OCI-LY7 (cell line): ENCODE results near the gene STXBP2. TPM values are rescaled to one million over a fixed set of nuclear protein-coding genes. Genes with fewer than 3 reads are reported as not detected.

Source experiments
- BruUV-seq: library from RNA; stranded (reverse); fragments of 400-500 nt; replicated peaks from 2 replicates; lab custom pipeline; 2021; lab: Mats Ljungman, UMichigan
- CTCF ChIA-PET: fragments of 300-600 bp; sonication (Branson Sonifier 250); formaldehyde crosslinking; loops from one replicate; lab custom pipeline; 2022; ENCODE audit warnings: antibody characterized with exemption; ENCODE audit not compliant: unreplicated experiment; lab: Charles Lee
- POLR2A ChIA-PET: fragments of 300-600 bp; sonication (Branson Sonifier 250); formaldehyde crosslinking; loops from one replicate; lab custom pipeline; 2022; ENCODE audit warnings: antibody characterized with exemption; lab: Charles Lee
- DNase-seq: peaks from one replicate; pipeline ENCODE4 v3.0.0-alpha.2; 2015; ENCODE audit warnings: low spot score
- H2AFZ ChIP-seq: fragments of 200-600 bp; sonication (generic), shearing (Covaris generic); 2 replicates; pipeline ENCODE4 v1.6.1; 2014; ENCODE audit warnings: mild to moderate bottlenecking, antibody characterized with exemption, low read length, moderate library complexity
- H3K27ac ChIP-seq: fragments of 200-600 bp; sonication (generic); 2 replicates; pipeline ENCODE4 v1.5.1; 2014; ENCODE audit warnings: mixed run types, low read depth, mild to moderate bottlenecking, moderate library complexity, low read length, inconsistent platforms; ENCODE audit not compliant: poor library complexity, severe bottlenecking
- H3K36me3 ChIP-seq: fragments of 200-600 bp; sonication (generic); 2 replicates; pipeline ENCODE4 v1.6.1; 2014; ENCODE audit warnings: mild to moderate bottlenecking, antibody characterized with exemption, low read length, moderate library complexity, mixed read lengths; ENCODE audit not compliant: insufficient read depth
- H3K4me1 ChIP-seq: fragments of 200-600 bp; sonication (generic); 2 replicates; pipeline ENCODE4 v1.5.1; 2014; ENCODE audit warnings: mild to moderate bottlenecking, low read length; ENCODE audit not compliant: insufficient read depth, poor library complexity, severe bottlenecking
- H3K4me2 ChIP-seq: fragments of 200-600 bp; sonication (generic); 2 replicates; pipeline ENCODE4 v1.6.1; 2014; ENCODE audit warnings: mild to moderate bottlenecking, low read length
- H3K4me3 ChIP-seq: fragments of 200-600 bp; sonication (generic); 2 replicates; pipeline ENCODE4 v1.5.1; 2014; ENCODE audit warnings: mild to moderate bottlenecking, low read depth, low read length; ENCODE audit not compliant: poor library complexity, severe bottlenecking
- H3K79me2 ChIP-seq: fragments of 200-600 bp; sonication (generic); 2 replicates; pipeline ENCODE4 v1.6.1; 2016; ENCODE audit warnings: low read depth, mild to moderate bottlenecking, low read length, moderate library complexity, mixed read lengths; ENCODE audit not compliant: insufficient read depth
- H3K9me2 ChIP-seq: fragments of 200-600 bp; sonication (generic); 2 replicates; pipeline ENCODE4 v1.6.1; 2016; ENCODE audit warnings: mild to moderate bottlenecking, low read length, mixed read lengths; ENCODE audit not compliant: insufficient read depth
- H3K9me3 ChIP-seq: fragments of 200-600 bp; sonication (generic); 2 replicates; pipeline ENCODE4 v1.6.1; 2014; ENCODE audit warnings: mild to moderate bottlenecking, mixed run types, low read length, mixed read lengths
- H4K20me1 ChIP-seq: fragments of 200-600 bp; sonication (generic); 2 replicates; pipeline ENCODE4 v1.6.1; 2014; ENCODE audit warnings: mild to moderate bottlenecking, antibody characterized with exemption, low read length, moderate library complexity, mixed read lengths; ENCODE audit not compliant: insufficient read depth
- EZH2phosphoT487 ChIP-seq: fragments of 200-600 bp; sonication (generic); IDR thresholded peaks from 2 replicates; pipeline ENCODE4 v1.6.1; 2018; ENCODE audit warnings: low read depth, borderline replicate concordance, mild to moderate bottlenecking, mixed run types, antibody characterized with exemption, low read length, moderate library complexity, mixed read lengths
- intact Hi-C: fragments of 100-400 bp; cut with micrococcal nuclease; formaldehyde crosslinking; loops from one replicate; pipeline ENCODE4 v1.10.0; 2022; ENCODE audit not compliant: unreplicated experiment
- total RNA-seq, 2 experiments: library from RNA; depleted of rRNA in 1 of 2; stranded (reverse); fragments of >200 nt in 1 of 2; shearing (Covaris generic) in 1 of 2; gene quantifications; 2 replicates each; pipeline ENCODE4 v1.2.3, GENCODE V29; 2014 to 2022
- TF ChIP-seq, protein P1 (sequence below): fragments of 200-600 bp; sonication (generic); conservative IDR thresholded peaks from 2 replicates; pipeline ENCODE4 v1.5.1; 2014; ENCODE audit warnings: mild to moderate bottlenecking, antibody characterized with exemption, low read length, moderate library complexity, mixed read lengths

STXBP2 gene
- total RNA-seq, 2 experiments from 2014 or later, result 43.0 to 138 TPM

DNA sequence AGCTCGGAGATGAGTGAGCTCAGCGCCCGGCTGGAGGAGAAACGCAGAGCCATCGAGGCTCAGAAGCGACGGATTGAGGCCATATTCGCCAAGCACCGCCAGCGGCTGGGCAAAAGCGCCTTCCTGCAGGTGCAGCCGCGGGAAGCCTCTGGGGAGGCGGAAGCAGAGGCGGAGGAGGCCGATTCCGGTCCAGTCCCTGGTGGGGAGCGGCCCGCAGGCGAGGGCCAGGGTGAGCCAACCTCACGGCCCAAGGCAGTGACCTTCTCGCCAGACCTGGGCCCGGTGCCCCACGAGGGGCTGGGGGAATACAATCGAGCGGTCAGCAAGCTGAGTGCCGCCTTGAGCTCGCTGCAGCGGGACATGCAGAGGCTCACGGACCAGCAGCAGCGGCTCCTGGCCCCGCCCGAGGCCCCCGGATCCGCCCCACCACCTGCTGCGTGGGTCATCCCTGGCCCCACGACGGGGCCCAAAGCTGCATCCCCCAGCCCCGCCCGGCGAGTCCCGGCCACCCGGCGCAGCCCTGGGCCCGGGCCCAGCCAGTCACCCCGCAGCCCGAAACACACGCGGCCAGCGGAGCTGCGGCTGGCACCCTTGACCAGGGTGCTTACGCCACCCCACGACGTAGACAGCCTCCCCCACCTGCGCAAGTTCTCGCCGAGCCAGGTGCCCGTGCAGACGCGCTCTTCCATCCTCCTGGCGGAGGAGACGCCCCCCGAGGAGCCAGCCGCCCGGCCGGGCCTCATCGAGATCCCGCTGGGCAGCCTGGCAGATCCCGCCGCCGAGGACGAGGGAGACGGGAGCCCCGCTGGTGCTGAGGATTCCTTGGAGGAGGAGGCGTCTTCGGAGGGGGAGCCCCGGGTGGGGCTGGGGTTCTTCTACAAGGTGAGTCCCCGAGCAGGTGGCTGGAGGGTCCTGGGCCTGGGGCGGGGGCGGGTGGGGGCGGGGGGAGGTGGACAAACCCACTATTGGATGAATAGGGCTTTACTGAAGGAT lies 24.3 kb upstream of the STXBP2 start:
- Histone ChIP-seq H3K4me1 (no peaks in the 10 kb centered on the region), H2AFZ (no peak overlapping the region), H3K4me2 (no peak overlapping the region), H3K27ac (no peak overlapping the region), H3K4me3 (no peak overlapping the region), H3K36me3 (no peaks in the 10 kb centered on the region), H4K20me1 (no peaks in the 10 kb centered on the region), H3K9me3 (no peaks in the 10 kb centered on the region), H3K79me2 (no peaks in the 10 kb centered on the region), H3K9me2 (no peaks in the 10 kb centered on the region)
- no peak for TF ChIP-seq EZH2phosphoT487
- TF ChIP-seq, protein P1, sequence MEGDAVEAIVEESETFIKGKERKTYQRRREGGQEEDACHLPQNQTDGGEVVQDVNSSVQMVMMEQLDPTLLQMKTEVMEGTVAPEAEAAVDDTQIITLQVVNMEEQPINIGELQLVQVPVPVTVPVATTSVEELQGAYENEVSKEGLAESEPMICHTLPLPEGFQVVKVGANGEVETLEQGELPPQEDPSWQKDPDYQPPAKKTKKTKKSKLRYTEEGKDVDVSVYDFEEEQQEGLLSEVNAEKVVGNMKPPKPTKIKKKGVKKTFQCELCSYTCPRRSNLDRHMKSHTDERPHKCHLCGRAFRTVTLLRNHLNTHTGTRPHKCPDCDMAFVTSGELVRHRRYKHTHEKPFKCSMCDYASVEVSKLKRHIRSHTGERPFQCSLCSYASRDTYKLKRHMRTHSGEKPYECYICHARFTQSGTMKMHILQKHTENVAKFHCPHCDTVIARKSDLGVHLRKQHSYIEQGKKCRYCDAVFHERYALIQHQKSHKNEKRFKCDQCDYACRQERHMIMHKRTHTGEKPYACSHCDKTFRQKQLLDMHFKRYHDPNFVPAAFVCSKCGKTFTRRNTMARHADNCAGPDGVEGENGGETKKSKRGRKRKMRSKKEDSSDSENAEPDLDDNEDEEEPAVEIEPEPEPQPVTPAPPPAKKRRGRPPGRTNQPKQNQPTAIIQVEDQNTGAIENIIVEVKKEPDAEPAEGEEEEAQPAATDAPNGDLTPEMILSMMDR, result no peak
- no peak for DNase-seq
- no TSS peak for BruUV-seq
- POLR2A ChIA-PET, result interaction anchor here (0.6 kb wide), 1 partner anchor 840 kb away, joined by 4 read pairs; the partner anchor contains the start of gene VAV1
- CTCF ChIA-PET, result no interaction called here
- intact Hi-C loops, result no loop called here

DNA sequence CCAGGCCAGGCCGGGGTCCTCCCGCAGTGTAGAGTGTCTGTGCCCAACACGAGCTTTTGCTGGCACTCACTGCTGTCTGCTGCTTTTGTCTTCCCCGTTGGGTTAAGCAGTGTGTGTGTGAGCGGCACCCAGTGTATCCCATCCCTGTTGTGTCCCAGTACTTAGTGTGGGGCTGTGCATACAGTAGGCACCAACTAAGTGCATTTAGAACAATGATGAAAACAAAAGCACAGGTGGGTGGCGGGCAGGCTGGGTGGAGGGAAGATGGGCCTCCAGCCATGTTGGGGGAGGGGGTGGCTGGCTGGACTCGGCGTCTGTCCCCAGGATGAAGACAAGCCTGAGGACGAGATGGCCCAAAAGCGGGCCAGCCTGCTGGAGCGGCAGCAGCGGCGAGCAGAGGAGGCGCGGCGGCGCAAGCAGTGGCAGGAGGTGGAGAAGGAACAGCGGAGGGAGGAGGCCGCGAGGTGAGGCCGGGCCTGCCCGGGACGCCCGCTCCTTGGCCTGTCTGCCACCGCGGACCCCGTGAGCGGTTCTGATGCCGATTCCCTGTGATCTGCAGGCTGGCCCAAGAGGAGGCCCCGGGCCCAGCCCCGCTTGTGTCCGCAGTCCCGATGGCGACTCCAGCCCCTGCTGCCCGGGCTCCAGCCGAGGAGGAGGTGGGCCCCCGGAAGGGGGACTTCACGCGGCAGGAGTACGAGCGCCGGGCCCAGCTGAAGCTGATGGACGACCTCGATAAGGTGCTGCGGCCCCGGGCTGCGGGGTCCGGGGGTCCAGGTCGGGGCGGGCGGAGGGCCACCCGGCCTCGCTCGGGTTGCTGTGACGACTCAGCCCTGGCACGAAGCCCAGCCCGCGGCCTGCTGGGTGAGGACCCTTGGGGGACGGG lies 21.8 kb upstream of the STXBP2 start:
- no TSS peak for BruUV-seq
- no peaks in the 10 kb centered on the region for H3K9me3 ChIP-seq
- no peaks in the 10 kb centered on the region for H3K9me2 ChIP-seq
- TF ChIP-seq, protein P1, result no peak
- TF ChIP-seq EZH2phosphoT487, result no peak
- no peaks in the 10 kb centered on the region for H4K20me1 ChIP-seq
- ChIA-PET CTCF (interaction anchor here (0.6 kb wide), 1 partner anchor 9 kb away, joined by 3 read pairs; no protein-coding TSS in a partner anchor), POLR2A (interaction anchor here (0.6 kb wide), 1 partner anchor 244 kb away, joined by 5 read pairs; no protein-coding TSS in a partner anchor)
- H3K4me1 ChIP-seq, result no peaks in the 10 kb centered on the region
- DNase-seq, result no peak
- no peaks in the 10 kb centered on the region for H3K79me2 ChIP-seq
- intact Hi-C loops, result no loop called here
- H2AFZ ChIP-seq, result no peak overlapping the region
- no peak overlapping the region for H3K27ac ChIP-seq
- H3K36me3 ChIP-seq, result peaks cover 6% of the 10 kb centered on the region
- no peak overlapping the region for H3K4me3 ChIP-seq
- no peak overlapping the region for H3K4me2 ChIP-seq
